OCI-LY1 (cell line): Measurements from ENCODE around the gene DYRK1A.

ENCODE experiments used
- H2AFZ ChIP-seq: fragments of 200-600 bp; sonication (generic), shearing (Covaris generic); 2 replicates; pipeline ENCODE4 v1.6.0; 2014; ENCODE audit warnings: antibody characterized with exemption, mild to moderate bottlenecking, low read length
- H3F3A ChIP-seq: fragments of 200-600 bp; sonication (generic), shearing (Covaris generic); 2 replicates; pipeline ENCODE4 v1.6.0; 2014; ENCODE audit warnings: mild to moderate bottlenecking, antibody characterized with exemption, low read length, moderate library complexity; ENCODE audit not compliant: insufficient read depth
- H3K27ac ChIP-seq: fragments of 200-600 bp; sonication (generic); 2 replicates; pipeline ENCODE4 v1.5.1; 2014; ENCODE audit warnings: low read length, mixed run types, mild to moderate bottlenecking, low read depth; ENCODE audit not compliant: poor library complexity, severe bottlenecking
- H3K27me3 ChIP-seq: fragments of 200-600 bp; sonication (generic); 2 replicates; pipeline ENCODE4 v1.6.0; 2014; ENCODE audit warnings: antibody characterized with exemption, mild to moderate bottlenecking, low read length, moderate library complexity; ENCODE audit not compliant: insufficient read depth
- H3K36me3 ChIP-seq: fragments of 200-600 bp; sonication (generic); 2 replicates; pipeline ENCODE4 v1.6.1; 2014; ENCODE audit warnings: mild to moderate bottlenecking, antibody characterized with exemption, low read length, moderate library complexity, mixed read lengths; ENCODE audit not compliant: insufficient read depth
- H3K4me1 ChIP-seq: fragments of 200-600 bp; sonication (generic); 2 replicates; pipeline ENCODE4 v1.5.1; 2014; ENCODE audit warnings: mild to moderate bottlenecking, low read length, moderate library complexity; ENCODE audit not compliant: insufficient read depth, severe bottlenecking
- H3K4me2 ChIP-seq: fragments of 200-600 bp; sonication (generic), shearing (Covaris generic); 2 replicates; pipeline ENCODE4 v1.6.1; 2014; ENCODE audit warnings: low read length
- H3K4me3 ChIP-seq: fragments of 200-600 bp; sonication (generic); 2 replicates; pipeline ENCODE4 v1.5.1; 2014; ENCODE audit warnings: low read length, low read depth, mild to moderate bottlenecking, mixed read lengths; ENCODE audit not compliant: poor library complexity, severe bottlenecking
- H3K79me2 ChIP-seq: fragments of 200-600 bp; shearing (Covaris generic); 2 replicates; pipeline ENCODE4 v1.6.1; 2016; ENCODE audit warnings: mixed run types, low read length, mixed read lengths; ENCODE audit not compliant: insufficient read depth
- H3K9ac ChIP-seq: fragments of 200-600 bp; sonication (generic), shearing (Covaris generic); 2 replicates; pipeline ENCODE4 v1.6.1; 2014; ENCODE audit warnings: mild to moderate bottlenecking, low read length, mixed read lengths
- H3K9me2 ChIP-seq: fragments of 200-600 bp; sonication (generic), shearing (Covaris generic); 2 replicates; pipeline ENCODE4 v1.6.1; 2014; ENCODE audit warnings: low read depth, mild to moderate bottlenecking, low read length, mixed read lengths
- H3K9me3 ChIP-seq: fragments of 200-600 bp; shearing (Covaris generic); 2 replicates; pipeline ENCODE4 v1.6.1; 2014; ENCODE audit warnings: low read length, mixed read lengths
- H4K20me1 ChIP-seq: fragments of 200-600 bp; sonication (generic), shearing (Covaris generic); 2 replicates; pipeline ENCODE4 v1.6.0; 2016; ENCODE audit warnings: mild to moderate bottlenecking, low read length; ENCODE audit not compliant: insufficient read depth
- EZH2 ChIP-seq: fragments of 200-600 bp; sonication (generic), shearing (Covaris generic); IDR thresholded peaks from 2 replicates; pipeline ENCODE4 v1.8.0; 2017; ENCODE audit warnings: borderline replicate concordance, mixed run types, mild to moderate bottlenecking, antibody characterized with exemption, low read length, moderate library complexity, mixed read lengths
- TF ChIP-seq, protein P1 (sequence below): fragments of 200-600 bp; sonication (generic), shearing (Covaris generic); IDR thresholded peaks from 2 replicates; pipeline ENCODE4 v1.5.1; 2017; ENCODE audit warnings: mild to moderate bottlenecking, antibody characterized with exemption, low read length, moderate library complexity, mixed read lengths

DYRK1A gene

DNA sequence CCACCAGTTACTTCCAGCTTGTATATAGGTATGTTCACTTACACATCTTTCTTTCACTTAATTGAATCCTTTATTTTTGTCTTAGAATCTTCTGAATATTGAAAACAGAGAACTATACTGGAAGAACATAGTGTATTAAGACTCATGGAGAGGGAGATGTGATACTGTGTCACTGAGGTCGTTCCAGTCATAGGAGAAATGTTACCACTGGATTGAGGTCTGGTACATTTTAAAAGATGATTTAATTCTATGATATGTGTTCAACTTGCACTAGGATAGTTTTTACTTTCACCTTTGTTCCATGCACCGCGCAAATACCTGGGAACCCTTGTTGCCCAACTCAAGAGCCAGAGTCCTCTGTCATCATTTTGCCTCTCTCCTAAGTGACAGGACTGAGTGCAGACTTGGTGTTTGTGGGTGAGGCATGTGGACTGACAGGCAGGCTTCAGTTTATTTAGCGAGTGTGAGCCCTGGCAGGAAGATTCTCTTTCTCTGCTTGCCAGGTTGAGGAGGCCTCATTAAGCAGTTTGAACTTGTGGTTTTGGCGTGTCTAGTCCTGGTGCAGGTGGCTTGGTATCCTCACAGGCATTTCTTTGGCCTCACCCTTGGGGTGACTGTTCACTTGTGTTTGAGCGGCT lies 63.7 kb downstream of the DYRK1A start:
- Histone ChIP-seq H3K27me3 (no peaks in the 10 kb centered on the region), H4K20me1 (peaks cover 2% of the 10 kb centered on the region; the same call in 1 of the 2 replicates), H3K27ac (no peak overlapping the region), H3K4me1 (no peaks in the 10 kb centered on the region), H3K9me2 (no peaks in the 10 kb centered on the region), H3F3A (no peaks in the 10 kb centered on the region), H2AFZ (no peak overlapping the region), H3K4me3 (no peak overlapping the region), H3K9ac (no peak overlapping the region), H3K4me2 (no peak overlapping the region), H3K79me2 (peaks cover 85% of the 10 kb centered on the region), H3K36me3 (peaks cover 85% of the 10 kb centered on the region), H3K9me3 (no peaks in the 10 kb centered on the region; the same call in 1 of the 2 replicates)
- TF ChIP-seq, protein P1, sequence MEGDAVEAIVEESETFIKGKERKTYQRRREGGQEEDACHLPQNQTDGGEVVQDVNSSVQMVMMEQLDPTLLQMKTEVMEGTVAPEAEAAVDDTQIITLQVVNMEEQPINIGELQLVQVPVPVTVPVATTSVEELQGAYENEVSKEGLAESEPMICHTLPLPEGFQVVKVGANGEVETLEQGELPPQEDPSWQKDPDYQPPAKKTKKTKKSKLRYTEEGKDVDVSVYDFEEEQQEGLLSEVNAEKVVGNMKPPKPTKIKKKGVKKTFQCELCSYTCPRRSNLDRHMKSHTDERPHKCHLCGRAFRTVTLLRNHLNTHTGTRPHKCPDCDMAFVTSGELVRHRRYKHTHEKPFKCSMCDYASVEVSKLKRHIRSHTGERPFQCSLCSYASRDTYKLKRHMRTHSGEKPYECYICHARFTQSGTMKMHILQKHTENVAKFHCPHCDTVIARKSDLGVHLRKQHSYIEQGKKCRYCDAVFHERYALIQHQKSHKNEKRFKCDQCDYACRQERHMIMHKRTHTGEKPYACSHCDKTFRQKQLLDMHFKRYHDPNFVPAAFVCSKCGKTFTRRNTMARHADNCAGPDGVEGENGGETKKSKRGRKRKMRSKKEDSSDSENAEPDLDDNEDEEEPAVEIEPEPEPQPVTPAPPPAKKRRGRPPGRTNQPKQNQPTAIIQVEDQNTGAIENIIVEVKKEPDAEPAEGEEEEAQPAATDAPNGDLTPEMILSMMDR, result no peak
- TF ChIP-seq EZH2, result no peak

DNA sequence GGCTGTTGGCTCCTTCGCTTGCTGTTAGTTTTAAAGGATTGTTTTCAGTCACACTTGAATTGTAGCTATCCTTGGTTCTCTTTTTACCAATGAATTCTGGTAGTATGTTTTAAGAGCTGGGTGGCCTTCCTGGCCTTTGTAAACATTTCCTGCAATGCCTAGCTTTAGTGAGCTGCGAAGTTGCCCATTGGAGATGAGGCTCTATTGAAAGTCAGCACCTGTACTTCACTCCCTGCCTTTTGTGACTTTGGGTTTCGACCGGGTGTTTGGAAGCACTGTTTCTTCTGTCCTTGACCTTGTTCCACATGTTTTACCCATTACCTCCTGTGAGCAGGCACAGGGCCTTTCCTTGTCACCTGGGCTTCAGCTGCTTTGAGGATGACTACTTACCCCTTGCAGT lies 64.7 kb downstream of the DYRK1A start:
- Histone ChIP-seq H3K27me3 (no peaks in the 10 kb centered on the region), H3K27ac (no peak overlapping the region), H3K36me3 (peaks cover 85% of the 10 kb centered on the region), H3F3A (no peaks in the 10 kb centered on the region), H2AFZ (no peak overlapping the region), H3K79me2 (peaks cover 88% of the 10 kb centered on the region), H3K4me3 (no peak overlapping the region), H3K9me2 (no peaks in the 10 kb centered on the region), H4K20me1 (peaks cover 2% of the 10 kb centered on the region), H3K9ac (no peak overlapping the region), H3K4me1 (no peaks in the 10 kb centered on the region), H3K4me2 (no peak overlapping the region), H3K9me3 (no peaks in the 10 kb centered on the region)
- TF ChIP-seq EZH2, result no peak
- TF ChIP-seq, protein P1, result no peak

DNA sequence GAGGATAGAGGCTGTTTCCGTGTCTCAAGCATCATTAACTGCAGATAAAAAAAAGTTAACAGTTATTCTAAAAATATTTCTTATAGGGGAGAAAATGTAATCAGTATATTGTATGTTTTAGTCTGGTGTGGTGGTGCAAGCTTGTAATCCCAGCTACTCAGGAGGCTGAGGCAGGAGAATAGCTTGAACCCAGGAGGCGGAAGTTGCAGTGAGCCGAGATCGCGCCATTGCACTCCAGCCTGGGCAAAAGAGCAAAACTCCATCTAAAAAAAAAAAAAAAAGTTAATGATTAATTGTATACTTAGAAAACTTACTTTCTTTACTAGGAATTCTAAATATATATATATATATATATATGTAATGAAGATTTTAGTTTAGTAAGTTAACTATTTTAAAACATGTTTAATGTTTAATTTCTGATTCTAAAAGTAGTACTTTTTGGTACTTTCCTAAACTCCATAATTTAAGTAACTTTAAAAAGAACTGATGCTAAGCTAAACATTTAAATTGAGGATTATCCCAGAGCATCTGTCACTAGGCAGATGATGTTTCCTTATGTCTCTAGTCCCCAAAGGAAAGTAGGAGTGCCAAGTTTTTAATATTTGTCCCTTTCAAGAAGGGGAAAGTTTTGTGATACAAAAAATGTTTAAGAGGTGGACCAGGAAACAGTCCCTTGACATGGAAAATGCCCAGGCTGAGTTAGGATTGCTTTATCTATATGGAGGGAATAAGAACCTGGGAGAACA lies 66.3 kb downstream of the DYRK1A start:
- Histone ChIP-seq H4K20me1 (peaks cover 2% of the 10 kb centered on the region), H3K9me3 (no peaks in the 10 kb centered on the region), H3K79me2 (peaks cover 96% of the 10 kb centered on the region), H3K9ac (no peak overlapping the region), H3K4me3 (no peak overlapping the region), H3K4me2 (no peak overlapping the region), H2AFZ (no peak overlapping the region), H3K27me3 (no peaks in the 10 kb centered on the region), H3K36me3 (peaks cover 82% of the 10 kb centered on the region), H3F3A (no peaks in the 10 kb centered on the region), H3K27ac (no peak overlapping the region), H3K4me1 (no peaks in the 10 kb centered on the region), H3K9me2 (no peaks in the 10 kb centered on the region)
- no peak for TF ChIP-seq EZH2
- TF ChIP-seq, protein P1, result no peak
